Measurements from ENCODE around the gene CMYA5. TPM values are rescaled to one million over a fixed set of nuclear protein-coding genes. Genes with fewer than 3 reads are reported as not detected.
"Not testable (repeated sequence)": the region's sequence is repeated elsewhere in the genome, so short reads cannot be mapped to it uniquely, and the experiment has no call there.

The CMYA5 gene
- total RNA-seq, 2 experiments from 2014 or later, result 0.20 to 0.29 TPM

- DNase-seq, result no peak
- ChIA-PET CTCF (interaction anchor here (2.3 kb wide), 1 partner anchor 11 kb away, joined by 6 read pairs; no protein-coding TSS in a partner anchor), POLR2A (no interaction called here)
- no peak overlapping the region for H3K27ac Mint-ChIP-seq
- peaks cover 14% of the 10 kb centered on the region for H3K4me1 Mint-ChIP-seq
- H3K36me3 Mint-ChIP-seq (ENCODE audit: low read depth), result peaks cover 52% of the 10 kb centered on the region
- no peaks in the 10 kb centered on the region for H3K9me3 Mint-ChIP-seq
- no peak overlapping the region for H3K4me3 Mint-ChIP-seq
- H3K27me3 Mint-ChIP-seq, result no peaks in the 10 kb centered on the region
Measured at GRCh38 chr5:79687889-79688288, 1.7 kb upstream of the CMYA5 start.

GRCh38 chr5:79691007-79691406 lies 1.4 kb downstream of the CMYA5 start:
- CTCF ChIA-PET, result interaction anchor here (1.3 kb wide), 1 partner anchor 28 kb away, joined by 3 read pairs; no protein-coding TSS in a partner anchor
- POLR2A ChIA-PET, result no interaction called here
- Mint-ChIP-seq H3K27ac (no peak overlapping the region), H3K4me3 (no peak overlapping the region), H3K27me3 (no peaks in the 10 kb centered on the region), H3K36me3 (ENCODE audit: low read depth) (peaks cover 39% of the 10 kb centered on the region), H3K4me1 (peaks cover 4% of the 10 kb centered on the region), H3K9me3 (no peaks in the 10 kb centered on the region)
- no peak for DNase-seq

DNA sequence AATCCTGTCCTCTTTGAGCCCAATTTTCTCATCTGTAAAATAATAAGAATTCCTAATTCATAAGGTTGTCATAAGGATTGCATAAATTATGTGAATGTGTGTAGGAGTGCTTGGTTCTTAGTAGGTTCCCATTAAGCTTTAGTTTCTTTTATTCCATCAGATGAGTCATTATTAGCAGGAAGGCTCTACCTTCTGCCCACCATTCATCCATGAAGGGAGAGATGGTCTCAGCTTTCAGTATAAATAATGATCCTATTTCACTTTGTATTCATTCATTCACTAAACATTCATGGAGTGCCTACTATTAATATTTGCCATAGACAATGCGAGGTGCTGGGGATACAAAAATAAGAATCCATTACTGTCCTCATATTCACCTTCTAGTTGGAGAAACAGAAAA lies 3.0 kb downstream of the CMYA5 start:
- Mint-ChIP-seq H3K9me3 (no peaks in the 10 kb centered on the region), H3K36me3 (ENCODE audit: low read depth) (peaks cover 27% of the 10 kb centered on the region), H3K27me3 (no peaks in the 10 kb centered on the region), H3K4me1 (no peaks in the 10 kb centered on the region), H3K27ac (no peak overlapping the region), H3K4me3 (no peak overlapping the region)
- DNase-seq, result no peak
- POLR2A ChIA-PET, result no interaction called here
- CTCF ChIA-PET, result interaction anchor here (0.6 to 0.7 kb wide), 3 partner anchors 32 to 147 kb away, joined by 3 to 8 read pairs (median 5); no protein-coding TSS in a partner anchor

DNA sequence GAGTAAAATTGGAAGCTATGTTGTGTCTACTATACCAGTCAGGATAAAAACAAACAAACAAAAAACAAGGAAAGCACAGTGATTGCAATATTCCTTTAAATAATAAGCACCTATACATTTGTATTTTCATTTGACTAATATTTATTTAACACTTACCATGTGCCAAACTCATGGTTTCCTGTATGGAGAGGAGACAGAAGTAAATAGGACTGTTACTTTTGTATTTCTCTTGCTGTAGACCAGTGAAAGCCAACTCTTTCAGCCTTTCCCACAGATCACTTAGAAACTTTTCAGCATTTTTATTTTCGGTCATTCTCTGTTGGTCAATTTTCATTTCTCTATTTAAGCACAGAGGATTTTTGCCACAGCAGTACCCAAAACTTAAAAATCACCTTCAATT lies 4.5 kb downstream of the CMYA5 start:
- H3K27me3 Mint-ChIP-seq, result no peaks in the 10 kb centered on the region
- ChIA-PET POLR2A (no interaction called here), CTCF (no interaction called here)
- no peak overlapping the region for H3K27ac Mint-ChIP-seq
- H3K9me3 Mint-ChIP-seq, result no peaks in the 10 kb centered on the region
- no peak for DNase-seq
- peaks cover 14% of the 10 kb centered on the region for H3K36me3 Mint-ChIP-seq (ENCODE audit: low read depth)
- no peak overlapping the region for H3K4me3 Mint-ChIP-seq
- peaks cover 3% of the 10 kb centered on the region for H3K4me1 Mint-ChIP-seq

DNA sequence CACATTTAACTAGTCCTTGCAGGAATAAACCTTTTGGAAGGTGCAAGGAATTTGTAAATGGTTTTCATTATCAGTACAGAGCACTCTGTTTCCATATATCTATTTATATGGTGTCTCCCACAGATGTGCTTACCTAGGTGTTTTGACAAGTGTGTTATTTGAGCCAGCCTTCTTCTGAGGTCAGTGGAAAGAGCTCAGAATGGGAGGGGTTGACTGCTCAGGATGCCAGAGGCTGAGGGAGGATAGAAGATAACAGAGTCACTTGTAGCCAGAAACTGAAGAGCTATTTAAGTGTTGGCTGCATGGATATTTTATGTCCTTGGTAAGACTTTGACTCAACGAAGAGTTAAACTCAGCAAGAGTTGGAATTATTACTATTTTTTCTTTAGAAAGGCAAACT lies 5.0 kb downstream of the CMYA5 start:
- Mint-ChIP-seq H3K9me3 (no peaks in the 10 kb centered on the region), H3K27me3 (no peaks in the 10 kb centered on the region), H3K36me3 (ENCODE audit: low read depth) (peaks cover 11% of the 10 kb centered on the region), H3K27ac (no peak overlapping the region), H3K4me3 (no peak overlapping the region), H3K4me1 (peaks cover 8% of the 10 kb centered on the region)
- DNase-seq, result no peak
- ChIA-PET CTCF (no interaction called here), POLR2A (no interaction called here)

DNA sequence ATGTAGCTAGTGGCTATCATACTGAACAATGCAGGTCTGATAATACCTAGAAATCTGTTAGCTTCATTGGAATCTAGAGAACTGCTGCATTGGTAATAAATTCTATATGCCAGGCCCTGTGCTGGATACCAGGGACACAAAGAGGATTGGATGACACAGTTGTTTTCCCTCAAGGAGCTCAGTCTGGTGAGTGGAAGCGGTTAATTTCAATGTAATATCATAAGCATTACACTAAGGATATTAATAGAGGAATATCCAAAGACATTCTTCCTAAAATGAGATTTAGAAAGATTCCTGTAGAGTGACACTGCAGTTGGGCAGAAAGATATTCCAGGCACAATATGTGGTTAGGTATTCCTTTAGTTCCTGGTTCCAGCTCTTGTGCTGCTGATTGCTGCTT lies 5.9 kb downstream of the CMYA5 start:
- CTCF ChIA-PET, result no interaction called here
- POLR2A ChIA-PET, result no interaction called here
- Mint-ChIP-seq H3K4me1 (peaks cover 16% of the 10 kb centered on the region), H3K9me3 (no peaks in the 10 kb centered on the region), H3K27ac (no peak overlapping the region), H3K36me3 (ENCODE audit: low read depth) (peaks cover 5% of the 10 kb centered on the region), H3K4me3 (no peak overlapping the region), H3K27me3 (no peaks in the 10 kb centered on the region)
- DNase-seq, result no peak

GRCh38 chr5:79697222-79698170 lies 7.9 kb downstream of the CMYA5 start:
- Mint-ChIP-seq H3K36me3 (ENCODE audit: low read depth) (peaks cover 1% of the 10 kb centered on the region), H3K4me3 (no peak overlapping the region), H3K27me3 (no peaks in the 10 kb centered on the region), H3K27ac (no peak overlapping the region), H3K4me1 (peaks cover 16% of the 10 kb centered on the region), H3K9me3 (no peaks in the 10 kb centered on the region)
- ChIA-PET CTCF (interaction anchor here (0.7 to 2.0 kb wide), 2 partner anchors 9 to 386 kb away, joined by 5 to 6 read pairs; partner anchors contain the start of gene CMYA5), POLR2A (no interaction called here)
- no peak for DNase-seq

GRCh38 chr5:79699763-79700400 lies 10.2 kb downstream of the CMYA5 start:
- H3K4me1 Mint-ChIP-seq, result peaks cover 19% of the 10 kb centered on the region
- no peak for DNase-seq
- H3K36me3 Mint-ChIP-seq (ENCODE audit: low read depth), result peaks cover 1% of the 10 kb centered on the region
- no peaks in the 10 kb centered on the region for H3K9me3 Mint-ChIP-seq
- ChIA-PET POLR2A (no interaction called here), CTCF (interaction anchor here (2.0 kb wide), 1 partner anchor 11 kb away, joined by 6 read pairs; the partner anchor contains the start of gene CMYA5)
- no peak overlapping the region for H3K4me3 Mint-ChIP-seq
- peak overlapping the region; percentile 54 for H3K27ac Mint-ChIP-seq
- H3K27me3 Mint-ChIP-seq, result no peaks in the 10 kb centered on the region

DNA sequence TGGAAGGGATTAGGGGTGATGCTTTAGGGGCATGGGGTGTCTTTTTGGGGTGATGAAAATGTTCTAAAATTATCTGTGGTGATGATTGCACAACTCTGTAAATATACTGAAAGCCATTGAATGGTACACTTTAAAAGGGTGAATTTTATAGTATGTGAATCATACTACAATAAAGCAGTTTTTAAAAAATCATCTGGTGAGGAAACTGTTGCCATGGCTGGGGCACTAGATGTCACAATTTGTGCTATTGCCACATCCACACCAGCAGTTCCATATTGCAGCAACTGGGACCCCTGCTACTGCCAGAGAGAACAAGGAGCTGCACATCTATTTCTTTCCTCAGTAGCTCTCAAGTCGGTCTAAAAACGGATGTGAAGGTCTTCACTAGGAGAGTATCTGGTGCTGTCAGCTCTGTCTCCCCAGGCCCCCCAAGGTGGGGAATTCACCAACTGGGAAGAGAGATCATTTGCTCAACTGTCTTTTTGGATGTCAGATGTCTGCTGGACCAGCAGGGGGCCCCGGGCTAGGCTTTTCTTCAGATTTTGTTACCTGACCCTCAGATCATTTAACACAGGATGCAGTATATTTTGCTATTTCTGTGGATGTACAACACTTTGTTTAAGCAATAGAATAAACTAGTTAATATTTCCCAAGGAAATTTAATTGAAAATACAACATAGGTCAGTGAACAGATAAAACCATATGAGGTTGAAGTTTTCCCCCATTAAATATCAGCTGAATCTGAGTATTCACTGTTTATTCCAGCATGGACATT lies 13.2 kb downstream of the CMYA5 start:
- DNase-seq, result peak; percentile 51
- peaks cover 19% of the 10 kb centered on the region for H3K4me1 Mint-ChIP-seq
- no peak overlapping the region for H3K27ac Mint-ChIP-seq
- H3K4me3 Mint-ChIP-seq, result no peak overlapping the region
- ChIA-PET CTCF (interaction anchor here (0.7 kb wide), 1 partner anchor 140 kb away, joined by 3 read pairs; no protein-coding TSS in a partner anchor), POLR2A (no interaction called here)
- H3K36me3 Mint-ChIP-seq (ENCODE audit: low read depth), result peaks cover 1% of the 10 kb centered on the region
- peaks cover 4% of the 10 kb centered on the region for H3K9me3 Mint-ChIP-seq
- H3K27me3 Mint-ChIP-seq, result no peaks in the 10 kb centered on the region

DNA sequence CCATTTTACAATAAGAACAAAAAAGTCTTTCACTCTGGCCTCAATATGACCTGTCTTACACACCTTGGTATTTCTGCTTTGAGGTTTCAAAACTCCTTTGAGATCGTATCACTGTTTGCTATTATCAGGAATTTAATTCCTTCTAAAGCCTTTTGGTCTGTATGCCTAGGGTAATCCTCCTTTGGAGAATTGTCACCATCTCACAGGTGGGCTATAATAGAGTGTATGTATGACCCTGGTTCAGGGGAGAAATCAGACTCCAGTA lies 13.7 kb downstream of the CMYA5 start:
- CTCF ChIA-PET, result no interaction called here
- H3K4me3 Mint-ChIP-seq, result no peak overlapping the region
- H3K4me1 Mint-ChIP-seq, result peaks cover 18% of the 10 kb centered on the region
- DNase-seq, result no peak
- H3K9me3 Mint-ChIP-seq, result peaks cover 4% of the 10 kb centered on the region
- peaks cover under 1% of the 10 kb centered on the region for H3K36me3 Mint-ChIP-seq (ENCODE audit: low read depth)
- no peaks in the 10 kb centered on the region for H3K27me3 Mint-ChIP-seq
- POLR2A ChIA-PET, result no interaction called here
- no peak overlapping the region for H3K27ac Mint-ChIP-seq

- no peaks in the 10 kb centered on the region for H3K36me3 Mint-ChIP-seq (ENCODE audit: low read depth)
- CTCF ChIA-PET, result no interaction called here
- H3K4me1 Mint-ChIP-seq, result peaks cover 12% of the 10 kb centered on the region
- H3K9me3 Mint-ChIP-seq, result peaks cover 4% of the 10 kb centered on the region
- no peaks in the 10 kb centered on the region for H3K27me3 Mint-ChIP-seq
- POLR2A ChIA-PET, result no interaction called here
- H3K4me3 Mint-ChIP-seq, result no peak overlapping the region
- DNase-seq, result no peak
- H3K27ac Mint-ChIP-seq, result no peak overlapping the region
Measured at GRCh38 chr5:79704553-79704952, 14.9 kb downstream of the CMYA5 start.

- Mint-ChIP-seq H3K4me3 (no peak overlapping the region), H3K27me3 (no peaks in the 10 kb centered on the region), H3K4me1 (peaks cover 2% of the 10 kb centered on the region), H3K9me3 (peaks cover 4% of the 10 kb centered on the region), H3K27ac (no peak overlapping the region), H3K36me3 (ENCODE audit: low read depth) (no peaks in the 10 kb centered on the region)
- ChIA-PET POLR2A (no interaction called here), CTCF (no interaction called here)
- no peak for DNase-seq
Measured at GRCh38 chr5:79705632-79706031, 16.0 kb downstream of the CMYA5 start.

- DNase-seq, CTCF ChIA-PET, POLR2A ChIA-PET: not testable (repeated sequence)
Measured at GRCh38 chr5:79706317-79706716, 16.7 kb downstream of the CMYA5 start.

More at GRCh38 chr5:79706317-79706716, 16.7 kb downstream of the CMYA5 start:
- not testable (repeated sequence) for H3K4me3 Mint-ChIP-seq; H3K36me3 Mint-ChIP-seq (ENCODE audit: low read depth); H3K27ac Mint-ChIP-seq; H3K4me1 Mint-ChIP-seq; H3K27me3 Mint-ChIP-seq; H3K9me3 Mint-ChIP-seq

All from activated CD4-positive, alpha-beta T cell treated with anti-CD3 and anti-CD28 coated beads, Interleukin-2, amount 10 ng/mL, durations not matched to agents 7 days and 5 days (primary cell).